Renal cortical epithelial cell (primary cell): ENCODE results near the gene SLC2A4RG. TPM values are rescaled to one million over a fixed set of nuclear protein-coding genes. Genes with fewer than 3 reads are reported as not detected.
A peak's percentile ranks its signal among the peaks of the same experiment; 100 is the strongest.

ENCODE experiments used
- DNase-seq: peaks from one replicate; pipeline ENCODE4 v3.0.0-alpha.2; 2011; ENCODE audit warnings: low read depth
- total RNA-seq: library from RNA; depleted of rRNA; stranded (reverse); fragments of >200 nt; gene quantifications from 2 replicates; pipeline ENCODE4 v1.2.3, GENCODE V29; 2014

Gene SLC2A4RG
- total RNA-seq, 1 donor from 2014 or later, result 31.5 TPM

- DNase-seq, result peak; percentile 66
These were observed 1.2 kb downstream of the SLC2A4RG start for GRCh38 chr20:63740627-63741353.

GRCh38 chr20:63741354-63741675, 1.7 kb downstream of the SLC2A4RG start:
- no peak for DNase-seq

- DNase-seq, result no peak
These were observed 2.3 kb downstream of the SLC2A4RG start for GRCh38 chr20:63741676-63742380.

- no peak for DNase-seq
These were observed 2.9 kb downstream of the SLC2A4RG start for GRCh38 chr20:63742381-63743024.

DNA sequence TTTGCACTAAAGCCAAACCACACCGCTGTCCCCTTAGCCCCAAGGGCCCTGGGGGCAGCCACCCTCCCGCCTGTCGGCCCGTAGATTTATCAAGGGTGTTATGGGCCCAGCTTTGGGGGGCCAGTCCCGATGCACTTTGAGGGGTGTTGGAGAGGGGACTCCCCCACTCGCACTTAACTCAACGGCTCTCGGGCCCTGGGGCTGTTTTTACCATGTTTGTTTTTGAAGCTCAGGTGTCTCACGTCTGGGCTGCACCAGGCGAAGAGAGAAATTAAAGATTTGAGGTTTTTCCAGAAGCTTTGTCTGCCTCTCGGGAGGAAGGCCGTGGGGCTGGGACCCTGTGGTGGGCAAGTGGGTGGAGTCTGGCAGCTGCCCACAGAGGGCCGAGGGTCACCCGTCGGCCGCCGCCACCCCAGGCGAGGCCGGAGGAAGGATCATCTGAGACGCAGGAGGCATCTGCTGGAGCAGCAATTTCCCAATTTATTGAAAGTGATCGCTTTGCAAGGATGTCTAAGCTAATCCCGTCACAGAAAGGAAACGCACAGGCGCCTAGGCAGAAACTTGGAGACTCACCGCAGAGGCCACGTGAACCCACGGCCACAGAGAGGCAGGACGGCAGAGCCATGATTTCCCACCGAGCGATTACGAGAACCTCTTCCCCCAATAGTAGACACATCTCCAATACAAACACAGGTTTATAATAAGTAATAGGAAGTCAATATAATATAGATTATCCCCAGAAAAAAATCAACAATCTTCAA, 3.8 kb downstream of the SLC2A4RG start:
- DNase-seq, result no peak

DNA sequence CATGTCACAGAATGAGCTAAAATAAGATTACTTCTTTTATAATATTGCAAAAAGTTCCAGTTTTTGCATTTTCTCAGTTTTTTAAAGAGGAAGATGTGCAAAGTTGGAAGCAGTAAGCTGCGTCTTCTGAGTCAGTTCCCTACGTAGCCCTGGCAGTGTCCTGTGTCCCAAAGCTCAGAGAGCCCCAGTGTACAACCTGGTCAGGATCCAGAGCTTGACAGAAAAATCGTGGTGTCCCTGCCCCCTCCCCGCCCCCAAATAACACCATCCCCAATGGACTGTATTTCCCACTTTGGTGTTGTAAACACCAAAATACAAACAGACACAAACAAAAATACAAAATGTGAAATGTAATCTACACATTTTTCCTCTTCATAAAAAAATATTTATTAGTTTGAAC, 4.6 kb downstream of the SLC2A4RG start:
- DNase-seq, result no peak

- no peak for DNase-seq
These were observed 5.2 kb downstream of the SLC2A4RG start for GRCh38 chr20:63744574-63745423.

- no peak for DNase-seq
These were observed 5.8 kb downstream of the SLC2A4RG start for GRCh38 chr20:63745424-63745805.

GRCh38 chr20:63745961-63746731, 6.6 kb downstream of the SLC2A4RG start:
- DNase-seq, result no peak

- no peak for DNase-seq
These were observed 7.3 kb downstream of the SLC2A4RG start for GRCh38 chr20:63746751-63747315.

DNA sequence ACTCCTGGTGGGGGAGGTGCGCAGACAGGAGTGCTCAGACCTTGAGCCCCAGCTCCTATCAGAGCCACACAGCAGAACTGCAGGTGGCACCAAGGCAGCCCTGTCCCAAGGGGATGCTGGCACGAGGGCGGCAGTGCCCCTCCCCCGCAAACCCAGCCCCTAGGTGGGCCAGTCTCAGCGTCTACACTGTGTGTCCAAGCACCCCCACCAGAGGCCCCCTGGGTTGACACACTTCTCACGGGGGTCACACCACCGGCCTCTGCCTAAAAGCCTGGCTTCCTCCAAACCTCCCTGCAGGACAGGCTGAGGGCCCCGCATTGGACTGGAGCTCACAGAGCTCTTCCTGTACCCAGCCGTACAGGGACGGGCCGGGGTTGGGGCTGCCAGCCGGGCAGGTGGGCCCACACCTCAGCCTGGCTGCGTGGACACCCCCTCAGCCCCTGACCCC, 8.1 kb downstream of the SLC2A4RG start:
- DNase-seq, result no peak

DNA sequence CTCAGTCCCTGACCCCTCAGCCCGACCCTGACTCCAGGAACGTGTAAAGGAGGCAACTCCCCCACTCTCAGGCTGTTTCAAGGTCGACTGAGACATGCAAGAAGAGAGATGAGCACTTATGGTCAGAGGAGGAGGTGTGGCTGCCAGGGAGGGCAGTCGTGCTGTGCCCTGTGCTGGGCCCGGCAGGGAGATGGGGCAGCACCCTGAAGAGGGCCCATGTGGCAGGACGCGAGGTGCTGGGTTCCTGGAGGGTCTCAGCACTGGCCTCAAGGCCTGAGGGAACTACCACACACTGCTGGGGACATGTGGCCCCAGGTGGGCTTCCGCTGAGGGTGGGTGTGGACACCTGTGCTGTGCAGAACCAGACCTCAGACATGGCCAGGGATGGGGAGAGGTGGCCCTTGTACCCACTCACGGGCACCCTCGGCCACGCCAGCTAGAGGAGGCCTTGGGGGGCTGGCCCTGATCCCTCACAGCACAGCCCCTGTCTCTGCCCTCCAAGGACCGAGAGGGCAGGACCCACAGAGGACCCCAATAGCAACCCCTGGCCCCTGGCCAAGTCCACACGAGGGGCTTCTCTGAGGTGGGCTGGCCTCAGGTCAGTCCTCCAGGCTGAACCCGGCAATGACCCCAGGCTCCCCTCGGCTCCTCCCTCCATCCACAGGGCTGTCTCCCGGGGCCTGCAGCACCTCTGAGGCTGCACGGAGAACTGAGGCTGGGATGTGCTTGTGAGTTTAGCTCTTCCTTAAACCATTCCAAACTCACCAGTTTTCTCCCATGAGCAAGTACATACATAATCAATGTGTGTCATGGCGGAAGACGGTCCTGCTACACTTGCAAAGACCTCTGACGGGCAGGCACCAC, 8.7 kb downstream of the SLC2A4RG start:
- no peak for DNase-seq

- no peak for DNase-seq
These were observed 9.3 kb downstream of the SLC2A4RG start for GRCh38 chr20:63748934-63749270.

GRCh38 chr20:63749597-63750508, 10.3 kb downstream of the SLC2A4RG start:
- DNase-seq, result no peak

- DNase-seq, result no peak
These were observed 11.4 kb downstream of the SLC2A4RG start for GRCh38 chr20:63750807-63751470.

DNA sequence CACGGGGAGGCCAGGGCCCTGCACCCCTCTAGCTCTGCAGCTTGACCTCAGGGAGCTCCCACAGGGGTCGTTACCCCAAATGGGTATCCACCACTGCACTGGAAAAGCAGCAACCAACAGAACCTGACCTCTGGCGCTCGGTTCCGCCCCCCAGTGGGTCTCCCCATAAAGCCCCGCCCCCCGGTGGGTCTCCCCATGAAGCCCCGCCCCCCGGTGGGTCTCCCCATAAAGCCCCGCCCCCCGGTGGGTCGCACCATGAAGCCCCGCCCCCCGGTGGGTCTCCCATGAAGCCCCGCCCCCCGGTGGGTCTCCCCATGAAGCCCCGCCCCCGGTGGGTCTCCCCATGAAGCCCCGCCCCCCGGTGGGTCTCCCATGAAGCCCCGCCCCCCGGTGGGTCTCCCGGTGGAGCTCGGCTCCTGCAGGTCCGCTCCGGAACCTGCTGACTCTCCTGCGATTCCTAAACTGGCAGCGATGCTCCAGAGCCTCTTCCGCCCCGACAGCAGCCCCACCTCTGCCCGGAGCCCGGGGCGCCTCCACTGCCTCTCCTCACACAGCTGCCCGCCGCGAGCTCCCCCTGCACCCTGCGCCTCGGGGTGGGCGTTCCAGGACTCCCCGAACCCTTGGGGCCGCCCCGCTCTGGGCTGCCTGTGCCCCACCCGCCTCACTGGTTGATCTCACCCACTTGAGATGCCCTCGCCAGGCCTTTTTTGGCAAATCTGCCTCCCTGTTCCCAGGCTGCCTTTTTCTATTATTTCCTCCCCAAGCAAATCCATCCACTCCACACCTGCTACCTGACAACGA, 12.1 kb downstream of the SLC2A4RG start:
- DNase-seq, result no peak
